NCI-H345 treated with DMSO at 0.1 percent for 48 hours (cell line): ENCODE measurements around the gene RAC2.
"Not testable (repeated sequence)": the region's sequence is repeated elsewhere in the genome, so short reads cannot be mapped to it uniquely, and the experiment has no call there.

Experiments used
- DNase-seq: peaks from one replicate; lab custom pipeline; 2025; ENCODE audit not compliant: unreplicated experiment; lab: John Stamatoyannopoulos, UW

The RAC2 gene

GRCh38 chr22:37235897-37236607 lies 8.0 kb downstream of the RAC2 start:
- no peak for DNase-seq

- DNase-seq, result no peak
Measured at GRCh38 chr22:37234736-37235711, 9.0 kb downstream of the RAC2 start.

- no peak for DNase-seq
Measured at GRCh38 chr22:37233751-37234631, 10.1 kb downstream of the RAC2 start.

- DNase-seq, result not testable (repeated sequence)
Measured at GRCh38 chr22:37233371-37233750, 10.7 kb downstream of the RAC2 start.

- no peak for DNase-seq
Measured at GRCh38 chr22:37232140-37232998, 11.7 kb downstream of the RAC2 start.

GRCh38 chr22:37231406-37232139 lies 12.5 kb downstream of the RAC2 start:
- no peak for DNase-seq

- no peak for DNase-seq
Measured at GRCh38 chr22:37230673-37231405, 13.2 kb downstream of the RAC2 start.

GRCh38 chr22:37229805-37230672 lies 14.0 kb downstream of the RAC2 start:
- no peak for DNase-seq

- DNase-seq, result no peak
Measured at GRCh38 chr22:37229012-37229804, 14.9 kb downstream of the RAC2 start.

- no peak for DNase-seq
Measured at GRCh38 chr22:37228106-37229011, 15.7 kb downstream of the RAC2 start.

- no peak for DNase-seq
Measured at GRCh38 chr22:37226514-37226913, 17.6 kb downstream of the RAC2 start.

GRCh38 chr22:37226087-37226486 lies 18.0 kb downstream of the RAC2 start:
- DNase-seq, result no peak

- no peak for DNase-seq
Measured at GRCh38 chr22:37225481-37225880, 18.6 kb downstream of the RAC2 start.

GRCh38 chr22:37224757-37225420 lies 19.2 kb downstream of the RAC2 start:
- DNase-seq, result no peak

GRCh38 chr22:37223965-37224551 lies 20.0 kb downstream of the RAC2 start:
- no peak for DNase-seq
